K562 (cell line): ENCODE data around the gene LAMA3. TPM values are rescaled to one million over a fixed set of nuclear protein-coding genes. Genes with fewer than 3 reads are reported as not detected.

ENCODE experiments used
- BACH1 ChIP-seq: fragments of 200-800 bp; sonication (Bioruptor generic); IDR thresholded peaks from 2 replicates; pipeline ENCODE4 v1.6.1; 2016; ENCODE audit warnings: missing genetic modification characterization, missing compliant biosample characterization
- CBFA2T2 ChIP-seq: fragments of 450-650 bp; conservative IDR thresholded peaks from 2 replicates; pipeline ENCODE4 v1.6.1; 2017; ENCODE audit warnings: mild to moderate bottlenecking
- CSDE1 ChIP-seq, 2 experiments: fragments of 450-650 bp; IDR thresholded peaks; 2 replicates each; pipeline ENCODE4 v1.6.1; 2016; ENCODE audit warnings: mild to moderate bottlenecking in 1 of 2
- CTBP1 ChIP-seq: fragments of 450-650 bp; IDR thresholded peaks from 2 replicates; pipeline ENCODE4 v1.6.1; 2016; ENCODE audit warnings: borderline replicate concordance
- FOXJ2 ChIP-seq: fragments of 200-800 bp; sonication (Bioruptor generic); IDR thresholded peaks from 2 replicates; pipeline ENCODE4 v1.6.1; 2016; ENCODE audit warnings: missing genetic modification characterization, missing compliant biosample characterization
- PHTF2 ChIP-seq: fragments of 250-450 bp; sonication (Bioruptor Pico); IDR thresholded peaks from 2 replicates; pipeline ENCODE4 v1.5.0; 2021; ENCODE audit warnings: mild to moderate bottlenecking
- SMAD4 ChIP-seq: fragments of 250-450 bp; sonication (Bioruptor Pico); conservative IDR thresholded peaks from 2 replicates; pipeline ENCODE4 v1.8.0; 2021; ENCODE audit warnings: inconsistent platforms, mild to moderate bottlenecking, moderate library complexity
- TARDBP ChIP-seq: fragments of 450-650 bp; IDR thresholded peaks from 2 replicates; pipeline ENCODE4 v1.6.1; 2016
- ZNF79 ChIP-seq: fragments of 250-450 bp; sonication (Bioruptor Pico); IDR thresholded peaks from 2 replicates; pipeline ENCODE4 v1.4.0; 2020; ENCODE audit warnings: low read depth, mild to moderate bottlenecking, moderate library complexity
- polyA plus RNA-seq, 8 experiments: library from polyadenylated mRNA; depleted of rRNA in 4 of 8; stranded (reverse) in 5 of 8; unstranded in 3 of 8; fragments of >200 nt; fragmentation: Nextera tagmentation in 2 of 8; fragmentation: Illumina TruSeq in 1 of 8; extraction: Ambion mirVana in 2 of 8; extraction: Trizol in 1 of 8; gene quantifications; 2 replicates each; pipeline versions ENCODE4 v1.2.1 to v1.2.3, GENCODE V29; 2011 to 2014; ENCODE audit warnings: inconsistent platforms in 1 of 8, missing spikeins in 1 of 8
- total RNA-seq, 7 experiments: library from RNA; depleted of rRNA in 6 of 7; stranded (reverse); fragments of >200 nt in 6 of 7; fragmentation: Illumina TruSeq in 2 of 7; extraction: Trizol in 2 of 7; gene quantifications; 2 replicates each; pipeline versions ENCODE4 v1.2.1 to v1.2.3, GENCODE V29; 2011 to 2021; ENCODE audit warnings: low replicate concordance in 1 of 7
- TF ChIP-seq, protein P1 (sequence below), 2 experiments: IDR thresholded peaks; 2 replicates each; pipeline ENCODE4 v1.6.1; 2012; ENCODE audit warnings: improper control_type of control experiment in 2 of 2, low read depth in 2 of 2, low read length in 2 of 2, borderline replicate concordance in 1 of 2
- TF ChIP-seq, protein P2 (sequence below): sonication (generic); formaldehyde crosslinking; IDR thresholded peaks from 2 replicates; pipeline ENCODE4 v1.8.0; 2022; ENCODE audit warnings: missing genetic modification reagents, mild to moderate bottlenecking, borderline replicate concordance
- TF ChIP-seq, protein P3 (sequence below), 2 experiments: fragments of 450-650 bp; conservative IDR thresholded peaks; 2 replicates each; pipeline ENCODE4 v1.6.1; 2017; ENCODE audit warnings: mild to moderate bottlenecking in 2 of 2, moderate library complexity in 2 of 2

The LAMA3 gene
- total and polyA plus RNA-seq, 9 of the 15 experiments (the other 6 are each of a cell fraction or from before 2014, with no cell fraction given): 0.07 TPM; not detected in 8

DNA sequence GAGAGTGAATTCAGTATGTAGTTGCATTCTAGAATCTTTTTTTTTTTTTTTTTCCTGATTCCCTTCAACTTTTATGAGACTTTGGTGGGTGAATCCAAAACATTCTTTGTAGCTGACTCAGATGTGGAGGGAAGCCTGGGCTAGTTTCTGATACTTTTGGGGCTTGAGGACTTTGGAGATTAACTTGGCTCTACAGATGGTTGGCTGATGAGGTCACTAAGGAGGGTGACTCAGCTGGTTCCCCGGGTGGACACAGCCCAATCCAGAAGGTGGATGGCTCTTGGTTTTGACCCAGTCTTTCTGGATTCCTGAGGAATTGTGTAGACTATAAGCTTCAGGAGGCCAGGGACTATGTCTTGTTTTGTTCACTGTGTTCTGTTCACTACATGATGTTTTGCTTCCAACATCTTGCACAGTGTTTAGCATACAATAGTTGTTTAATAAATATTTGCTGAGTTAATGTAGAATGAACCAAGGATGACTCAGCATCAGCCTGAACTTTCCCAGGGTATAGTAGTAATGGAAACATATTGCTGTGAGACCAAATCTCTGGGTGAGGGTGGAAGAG, 30.5 kb downstream of the LAMA3 start (continued):
- TF ChIP-seq PHTF2 (CRISPR knock-in tag) (no peak), CTBP1 (peak; percentile 54; the same call in 1 of the 2 replicates), TARDBP (no peak), FOXJ2 (peak; percentile 68), BACH1 (tag) (peak; percentile 99), ZNF79 (no peak), SMAD4 (CRISPR knock-in tag) (peak; percentile 24; the same call in 1 of the 2 replicates), CSDE1 (IDR thresholded peaks at IDR 0.05) (no peak), CBFA2T2 (peak; percentile 33)
- TF ChIP-seq, protein P1, sequence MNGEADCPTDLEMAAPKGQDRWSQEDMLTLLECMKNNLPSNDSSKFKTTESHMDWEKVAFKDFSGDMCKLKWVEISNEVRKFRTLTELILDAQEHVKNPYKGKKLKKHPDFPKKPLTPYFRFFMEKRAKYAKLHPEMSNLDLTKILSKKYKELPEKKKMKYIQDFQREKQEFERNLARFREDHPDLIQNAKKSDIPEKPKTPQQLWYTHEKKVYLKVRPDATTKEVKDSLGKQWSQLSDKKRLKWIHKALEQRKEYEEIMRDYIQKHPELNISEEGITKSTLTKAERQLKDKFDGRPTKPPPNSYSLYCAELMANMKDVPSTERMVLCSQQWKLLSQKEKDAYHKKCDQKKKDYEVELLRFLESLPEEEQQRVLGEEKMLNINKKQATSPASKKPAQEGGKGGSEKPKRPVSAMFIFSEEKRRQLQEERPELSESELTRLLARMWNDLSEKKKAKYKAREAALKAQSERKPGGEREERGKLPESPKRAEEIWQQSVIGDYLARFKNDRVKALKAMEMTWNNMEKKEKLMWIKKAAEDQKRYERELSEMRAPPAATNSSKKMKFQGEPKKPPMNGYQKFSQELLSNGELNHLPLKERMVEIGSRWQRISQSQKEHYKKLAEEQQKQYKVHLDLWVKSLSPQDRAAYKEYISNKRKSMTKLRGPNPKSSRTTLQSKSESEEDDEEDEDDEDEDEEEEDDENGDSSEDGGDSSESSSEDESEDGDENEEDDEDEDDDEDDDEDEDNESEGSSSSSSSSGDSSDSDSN (IDR thresholded peaks at IDR 0.05; ENCODE audit: borderline replicate concordance in 1 of 2, low read depth in 2 of 2, low read length in 2 of 2): no peak
- TF ChIP-seq, protein P2, sequence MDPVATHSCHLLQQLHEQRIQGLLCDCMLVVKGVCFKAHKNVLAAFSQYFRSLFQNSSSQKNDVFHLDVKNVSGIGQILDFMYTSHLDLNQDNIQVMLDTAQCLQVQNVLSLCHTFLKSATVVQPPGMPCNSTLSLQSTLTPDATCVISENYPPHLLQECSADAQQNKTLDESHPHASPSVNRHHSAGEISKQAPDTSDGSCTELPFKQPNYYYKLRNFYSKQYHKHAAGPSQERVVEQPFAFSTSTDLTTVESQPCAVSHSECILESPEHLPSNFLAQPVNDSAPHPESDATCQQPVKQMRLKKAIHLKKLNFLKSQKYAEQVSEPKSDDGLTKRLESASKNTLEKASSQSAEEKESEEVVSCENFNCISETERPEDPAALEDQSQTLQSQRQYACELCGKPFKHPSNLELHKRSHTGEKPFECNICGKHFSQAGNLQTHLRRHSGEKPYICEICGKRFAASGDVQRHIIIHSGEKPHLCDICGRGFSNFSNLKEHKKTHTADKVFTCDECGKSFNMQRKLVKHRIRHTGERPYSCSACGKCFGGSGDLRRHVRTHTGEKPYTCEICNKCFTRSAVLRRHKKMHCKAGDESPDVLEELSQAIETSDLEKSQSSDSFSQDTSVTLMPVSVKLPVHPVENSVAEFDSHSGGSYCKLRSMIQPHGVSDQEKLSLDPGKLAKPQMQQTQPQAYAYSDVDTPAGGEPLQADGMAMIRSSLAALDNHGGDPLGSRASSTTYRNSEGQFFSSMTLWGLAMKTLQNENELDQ (CRISPR knock-in tag): no peak
- TF ChIP-seq, protein P3, sequence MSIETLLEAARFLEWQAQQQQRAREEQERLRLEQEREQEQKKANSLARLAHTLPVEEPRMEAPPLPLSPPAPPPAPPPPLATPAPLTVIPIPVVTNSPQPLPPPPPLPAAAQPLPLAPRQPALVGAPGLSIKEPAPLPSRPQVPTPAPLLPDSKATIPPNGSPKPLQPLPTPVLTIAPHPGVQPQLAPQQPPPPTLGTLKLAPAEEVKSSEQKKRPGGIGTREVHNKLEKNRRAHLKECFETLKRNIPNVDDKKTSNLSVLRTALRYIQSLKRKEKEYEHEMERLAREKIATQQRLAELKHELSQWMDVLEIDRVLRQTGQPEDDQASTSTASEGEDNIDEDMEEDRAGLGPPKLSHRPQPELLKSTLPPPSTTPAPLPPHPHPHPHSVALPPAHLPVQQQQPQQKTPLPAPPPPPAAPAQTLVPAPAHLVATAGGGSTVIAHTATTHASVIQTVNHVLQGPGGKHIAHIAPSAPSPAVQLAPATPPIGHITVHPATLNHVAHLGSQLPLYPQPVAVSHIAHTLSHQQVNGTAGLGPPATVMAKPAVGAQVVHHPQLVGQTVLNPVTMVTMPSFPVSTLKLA (conservative IDR thresholded peaks at IDR 0.05): 0 out of 4 replicates have a peak, but pooled peaks of 1 of the 2 experiments have one; percentile 9
